HL-60 (cell line): Measurements from ENCODE around the gene C12orf54.

Experiments
- DNase-seq, 2 experiments: peaks; one replicate each; pipeline ENCODE4 v3.0.0-alpha.2; 2010 to 2020; ENCODE audit warnings: low read depth in 1 of 2, low spot score in 1 of 2
- H3K27ac ChIP-seq: fragments of 250-450 bp; sonication (Bioruptor Pico); replicated peaks from 2 replicates; pipeline ENCODE4 v1.5.1; 2020; ENCODE audit warnings: mild to moderate bottlenecking, moderate library complexity
- H3K27me3 ChIP-seq: fragments of 250-450 bp; sonication (Bioruptor Pico); 2 replicates; pipeline ENCODE4 v1.5.1; 2021; ENCODE audit warnings: mild to moderate bottlenecking, moderate library complexity; ENCODE audit not compliant: insufficient read depth, poor library complexity, severe bottlenecking
- H3K4me3 ChIP-seq: replicated peaks from 2 replicates; pipeline ENCODE4 v1.5.1; 2011; ENCODE audit warnings: mild to moderate bottlenecking, control low read depth, low read length; ENCODE audit not compliant: insufficient read depth
- CTCF ChIP-seq: IDR thresholded peaks from one replicate; pipeline ENCODE4 v1.5.1; 2011; ENCODE audit warnings: low read length, control low read depth, inconsistent platforms; ENCODE audit not compliant: insufficient read depth
- GABPA ChIP-seq: IDR thresholded peaks from 2 replicates; pipeline ENCODE4 v1.6.1; 2012; ENCODE audit warnings: low read depth
- POLR2AphosphoS5 ChIP-seq: IDR thresholded peaks from 2 replicates; pipeline ENCODE4 v1.6.1; 2012; ENCODE audit warnings: low read depth
- REST ChIP-seq: IDR thresholded peaks from 2 replicates; pipeline ENCODE4 v1.6.1; 2012; ENCODE audit warnings: low read depth; ENCODE audit not compliant: insufficient replicate concordance
- SPI1 ChIP-seq: IDR thresholded peaks from 2 replicates; pipeline ENCODE4 v1.6.1; 2012; ENCODE audit warnings: low read depth, mild to moderate bottlenecking, borderline replicate concordance

The C12orf54 gene

GRCh38 chr12:48525332-48525731, 43.0 kb downstream of the C12orf54 start, which contains the start of gene OR8S1:
Gene OR8S1, plus strand, starts transcription at chr12:48525632. Its CDS starts 0 bp downstream, at chr12:48525632.
- no peaks in the 10 kb centered on the region for H3K27me3 ChIP-seq
- no peak for DNase-seq
- H3K27ac ChIP-seq, result no peak within 1 kb of the TSS
- TF ChIP-seq SPI1 (no peak), REST (no peak), GABPA (no peak), POLR2AphosphoS5 (no peak), CTCF (no peak)
- H3K4me3 ChIP-seq, result no peak within 1 kb of the TSS

GRCh38 chr12:48527891-48528670, 45.8 kb downstream of the C12orf54 start:
- no peak overlapping the region for H3K27ac ChIP-seq
- DNase-seq, result no peak
- no peak overlapping the region for H3K4me3 ChIP-seq
- no peaks in the 10 kb centered on the region for H3K27me3 ChIP-seq
- TF ChIP-seq SPI1, result no peak
- TF ChIP-seq CTCF, result no peak

- TF ChIP-seq GABPA (no peak), REST (no peak), POLR2AphosphoS5 (no peak), CTCF (no peak), SPI1 (no peak)
- no peak for DNase-seq
- Histone ChIP-seq H3K4me3 (no peak overlapping the region), H3K27me3 (no peaks in the 10 kb centered on the region), H3K27ac (no peak overlapping the region)
Measured at GRCh38 chr12:48532601-48533000, 50.3 kb downstream of the C12orf54 start.
